Lower lobe of right lung (tissue), 2 donors: ENCODE results near the gene DUSP3. TPM values are rescaled to one million over a fixed set of nuclear protein-coding genes. Genes with fewer than 3 reads are reported as not detected.

ENCODE experiments used
- ATAC-seq, 2 donors: fragments of 200-7000 bp; cut with Tn5 transposase; one replicate each; pipeline ENCODE4 v1.9.1; 2020 to 2022; ENCODE audit warnings: mild to moderate bottlenecking in 2 of 2, moderate library complexity in 2 of 2
- DNase-seq: peaks from one replicate; pipeline ENCODE4 v3.0.0-alpha.2; 2020
- H3K27ac ChIP-seq: fragments of 200-600 bp; one replicate; pipeline ENCODE4 v1.8.0; 2022
- H3K27me3 ChIP-seq: fragments of 200-600 bp; one replicate; pipeline ENCODE4 v1.8.0; 2022; ENCODE audit warnings: low read depth
- H3K36me3 ChIP-seq: fragments of 200-600 bp; one replicate; pipeline ENCODE4 v1.8.0; 2022; ENCODE audit warnings: mild to moderate bottlenecking
- H3K4me1 ChIP-seq: fragments of 200-600 bp; one replicate; pipeline ENCODE4 v1.8.0; 2022
- H3K4me3 ChIP-seq: fragments of 200-600 bp; one replicate; pipeline ENCODE4 v1.8.0; 2022; ENCODE audit warnings: mild to moderate bottlenecking
- H3K9me3 ChIP-seq: fragments of 200-600 bp; one replicate; pipeline ENCODE4 v1.8.0; 2022
- intact Hi-C: fragments of 100-400 bp; cut with DNase I; formaldehyde crosslinking; loops from one replicate; pipeline ENCODE4 v1.11.0; 2022
- total RNA-seq: library from RNA; stranded (reverse); fragmentation: NEBNext Ultra II Directional; extraction: Animal tissue kit (Norgen Biotek cat#: 25700); gene quantifications from one replicate; pipeline ENCODE4 v1.2.1, GENCODE V29; 2021
- TF ChIP-seq, protein P1 (sequence below): fragments of 200-600 bp; IDR thresholded peaks from one replicate; pipeline ENCODE4 v1.8.0; 2022; ENCODE audit warnings: antibody characterized with exemption, mild to moderate bottlenecking
- donor health status: DM: no; HTN: yes; CAD: no; lungs with severe emphysema.

Gene DUSP3
- total RNA-seq, 1 donor from 2014 or later, result 92.9 TPM

DNA sequence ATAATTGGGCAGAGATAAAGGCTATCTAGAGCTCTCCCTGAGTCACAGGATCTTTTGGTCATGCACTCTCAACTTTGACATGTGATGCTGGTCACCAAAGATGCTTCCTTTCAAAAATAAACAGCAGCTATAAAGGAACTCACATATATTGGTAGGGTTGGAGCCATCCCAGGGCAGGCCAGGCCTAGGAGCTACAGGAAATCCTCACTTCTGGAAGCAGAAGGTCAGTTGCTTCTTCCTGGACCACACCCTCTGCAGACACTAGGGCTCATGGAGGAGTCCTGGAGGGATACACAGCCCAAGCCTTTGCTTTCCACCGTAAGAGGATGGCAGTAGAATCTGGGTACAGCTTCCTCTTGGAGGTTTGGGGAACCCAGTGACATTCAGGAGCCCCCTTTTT, 44.8 kb downstream of the DUSP3 start:
- DNase-seq, result no peak
- TF ChIP-seq, protein P1, sequence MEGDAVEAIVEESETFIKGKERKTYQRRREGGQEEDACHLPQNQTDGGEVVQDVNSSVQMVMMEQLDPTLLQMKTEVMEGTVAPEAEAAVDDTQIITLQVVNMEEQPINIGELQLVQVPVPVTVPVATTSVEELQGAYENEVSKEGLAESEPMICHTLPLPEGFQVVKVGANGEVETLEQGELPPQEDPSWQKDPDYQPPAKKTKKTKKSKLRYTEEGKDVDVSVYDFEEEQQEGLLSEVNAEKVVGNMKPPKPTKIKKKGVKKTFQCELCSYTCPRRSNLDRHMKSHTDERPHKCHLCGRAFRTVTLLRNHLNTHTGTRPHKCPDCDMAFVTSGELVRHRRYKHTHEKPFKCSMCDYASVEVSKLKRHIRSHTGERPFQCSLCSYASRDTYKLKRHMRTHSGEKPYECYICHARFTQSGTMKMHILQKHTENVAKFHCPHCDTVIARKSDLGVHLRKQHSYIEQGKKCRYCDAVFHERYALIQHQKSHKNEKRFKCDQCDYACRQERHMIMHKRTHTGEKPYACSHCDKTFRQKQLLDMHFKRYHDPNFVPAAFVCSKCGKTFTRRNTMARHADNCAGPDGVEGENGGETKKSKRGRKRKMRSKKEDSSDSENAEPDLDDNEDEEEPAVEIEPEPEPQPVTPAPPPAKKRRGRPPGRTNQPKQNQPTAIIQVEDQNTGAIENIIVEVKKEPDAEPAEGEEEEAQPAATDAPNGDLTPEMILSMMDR, result no peak
- Histone ChIP-seq H3K36me3 (no peaks in the 10 kb centered on the region), H3K27me3 (no peaks in the 10 kb centered on the region), H3K4me3 (no peak overlapping the region), H3K27ac (peak overlapping the region; percentile 9), H3K4me1 (no peaks in the 10 kb centered on the region), H3K9me3 (no peaks in the 10 kb centered on the region)
- intact Hi-C loops, result no loop called here
- ATAC-seq, result peak in 1 of 2 donors; percentile 51

DNA sequence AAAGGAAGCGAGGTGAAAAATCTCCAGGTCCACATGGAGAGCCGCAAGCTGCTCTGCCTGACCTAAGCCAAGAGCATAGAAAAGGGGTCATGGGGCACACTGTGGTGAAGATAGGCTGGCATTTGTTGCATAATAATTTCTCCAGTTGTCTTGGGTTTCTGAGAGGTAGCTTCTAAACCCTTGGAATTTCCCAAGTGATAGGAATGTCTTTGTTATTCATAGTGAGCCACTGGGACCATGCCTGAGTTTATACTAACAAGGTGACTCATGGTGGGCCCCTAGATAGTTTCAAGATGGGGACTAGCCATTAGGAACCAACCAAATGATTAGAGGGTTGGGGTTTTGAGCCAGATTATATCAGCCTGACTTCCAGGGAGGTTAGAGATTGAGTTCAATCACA, 45.8 kb downstream of the DUSP3 start:
- intact Hi-C loops, result no loop called here
- DNase-seq, result no peak
- Histone ChIP-seq H3K4me3 (no peak overlapping the region), H3K36me3 (no peaks in the 10 kb centered on the region), H3K9me3 (no peaks in the 10 kb centered on the region), H3K4me1 (no peaks in the 10 kb centered on the region), H3K27ac (no peak overlapping the region), H3K27me3 (no peaks in the 10 kb centered on the region)
- ATAC-seq, result no peak
- TF ChIP-seq, protein P1, result no peak

DNA sequence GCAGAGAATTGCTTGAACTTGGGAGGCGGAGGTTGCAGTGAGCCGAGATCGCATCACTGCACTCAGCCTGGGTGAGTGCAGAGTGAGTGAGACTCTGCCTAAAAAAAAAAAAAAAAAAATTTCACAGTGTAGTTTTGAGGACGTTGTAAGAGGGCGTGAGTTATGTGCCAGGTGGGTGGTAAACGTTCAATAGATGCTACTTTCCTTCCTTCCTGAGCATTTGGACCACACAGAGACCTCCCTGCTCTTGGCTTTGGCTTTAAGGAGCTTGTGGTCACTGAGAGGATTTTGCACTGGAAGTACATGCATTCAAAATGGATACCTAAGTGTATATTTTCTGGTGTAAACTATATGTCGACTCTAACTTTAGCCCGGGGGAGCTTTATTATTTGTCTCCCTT, 50.7 kb downstream of the DUSP3 start:
- no peak overlapping the region for H3K27ac ChIP-seq
- TF ChIP-seq, protein P1, result no peak
- no peaks in the 10 kb centered on the region for H3K9me3 ChIP-seq
- intact Hi-C loops, result no loop called here
- no peaks in the 10 kb centered on the region for H3K27me3 ChIP-seq
- no peak overlapping the region for H3K4me3 ChIP-seq
- DNase-seq (no peak), ATAC-seq (no peak)
- no peaks in the 10 kb centered on the region for H3K4me1 ChIP-seq
- no peaks in the 10 kb centered on the region for H3K36me3 ChIP-seq

DNA sequence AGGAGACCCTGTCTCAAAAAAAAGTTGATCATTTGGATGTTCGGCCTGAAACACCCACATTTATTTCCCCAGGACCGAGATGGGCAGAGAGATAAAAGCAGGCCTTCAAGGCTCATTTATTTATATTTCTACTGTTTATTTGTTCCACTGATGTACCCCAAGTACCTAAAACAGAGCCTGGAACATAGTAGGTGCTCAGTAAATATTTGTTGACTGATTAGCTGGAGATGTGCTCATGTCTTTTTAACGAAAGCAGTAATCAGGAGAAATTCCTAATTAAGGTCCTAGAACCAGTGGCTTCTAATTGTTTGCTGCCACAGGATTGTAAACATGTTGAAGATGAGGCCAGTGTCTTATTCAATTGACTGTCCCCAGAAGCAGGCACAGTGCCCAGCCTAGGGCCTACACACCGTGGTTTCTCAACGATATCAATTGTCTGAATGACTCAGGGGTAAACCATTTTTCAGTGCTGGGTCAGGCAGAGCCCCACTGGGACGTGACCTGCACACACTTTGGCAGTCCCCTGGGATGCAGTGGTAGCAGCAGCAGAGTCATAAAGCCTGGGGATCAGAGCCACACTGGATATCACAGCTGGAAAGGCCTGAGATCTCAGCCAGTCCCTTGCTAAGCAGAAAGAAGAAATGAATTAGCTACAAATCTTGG, 54.9 kb downstream of the DUSP3 start:
- H3K9me3 ChIP-seq, result no peaks in the 10 kb centered on the region
- peaks cover 8% of the 10 kb centered on the region for H3K4me1 ChIP-seq
- DNase-seq (no peak), ATAC-seq (no peak)
- H3K27me3 ChIP-seq, result no peaks in the 10 kb centered on the region
- H3K4me3 ChIP-seq, result no peak overlapping the region
- H3K27ac ChIP-seq, result no peak overlapping the region
- TF ChIP-seq, protein P1, result no peak
- intact Hi-C loops, result no loop called here
- H3K36me3 ChIP-seq, result no peaks in the 10 kb centered on the region

DNA sequence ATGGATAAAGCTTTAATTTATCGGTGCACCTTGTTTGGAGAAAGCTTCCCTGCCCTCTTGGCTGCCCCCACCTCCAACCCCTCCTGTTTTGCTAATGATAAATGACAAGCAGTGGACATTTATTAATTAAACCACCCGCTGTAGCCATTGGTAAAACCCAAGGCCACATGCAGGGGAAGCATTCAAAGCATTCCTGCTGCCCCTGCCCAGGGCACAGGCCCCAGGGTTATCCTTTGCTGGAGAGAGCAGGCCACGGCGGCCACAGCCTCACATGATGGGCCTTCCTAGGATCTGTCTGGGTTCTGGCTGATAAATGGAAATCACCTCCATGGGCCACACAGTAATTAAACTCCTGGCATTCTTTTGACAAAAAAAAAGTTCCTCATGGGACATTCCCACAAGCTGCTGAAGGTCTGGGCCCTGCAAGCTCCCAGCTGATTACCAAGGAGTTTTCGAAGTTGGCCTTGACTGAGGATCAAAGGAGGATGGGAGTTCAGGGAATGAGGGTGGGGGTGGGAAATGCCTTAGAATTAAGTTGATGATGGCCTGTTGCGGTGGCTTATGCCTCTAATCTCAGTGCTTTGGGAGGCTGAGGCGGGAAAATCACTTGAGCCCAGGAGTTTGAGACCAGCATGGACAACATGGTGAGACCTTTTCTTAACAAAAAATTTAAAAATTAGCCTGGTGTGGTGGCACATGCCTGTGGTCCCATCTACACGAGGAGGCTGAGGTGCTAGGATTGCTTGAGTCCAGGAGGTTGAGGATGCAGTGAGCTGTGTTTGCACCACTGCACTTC, 55.7 kb downstream of the DUSP3 start:
- intact Hi-C loops, result no loop called here
- no peak overlapping the region for H3K4me3 ChIP-seq
- ATAC-seq (no peak), DNase-seq (no peak)
- TF ChIP-seq, protein P1, result no peak
- H3K4me1 ChIP-seq, result peaks cover 8% of the 10 kb centered on the region
- H3K36me3 ChIP-seq, result no peaks in the 10 kb centered on the region
- H3K9me3 ChIP-seq, result no peaks in the 10 kb centered on the region
- no peaks in the 10 kb centered on the region for H3K27me3 ChIP-seq
- H3K27ac ChIP-seq, result no peak overlapping the region
